CD8-positive, alpha-beta memory T cell (primary cell): ENCODE results near the gene EPB41L1. TPM values are rescaled to one million over a fixed set of nuclear protein-coding genes. Genes with fewer than 3 reads are reported as not detected.

ENCODE experiments used
- CTCF ChIA-PET: fragments of 350-600 bp; sonication (Branson Sonifier 250); formaldehyde crosslinking; loops from one replicate; lab custom pipeline; 2021; ENCODE audit warnings: antibody characterized with exemption; lab: Charles Lee
- POLR2A ChIA-PET: fragments of 350-600 bp; sonication (Branson Sonifier 250); formaldehyde crosslinking; loops from one replicate; lab custom pipeline; 2021; ENCODE audit warnings: antibody characterized with exemption; lab: Charles Lee
- DNase-seq, 5 donors: peaks; one replicate each; pipeline versions ENCODE4 v3.0.0 to v3.0.0-alpha.2; 2020 to 2022; ENCODE audit warnings: mixed read lengths in 1 of 5
- H3K27ac ChIP-seq: one replicate; pipeline ENCODE4 v1.7.0; 2013; ENCODE audit warnings: low read depth, mild to moderate bottlenecking, low read length, moderate library complexity
- H3K27me3 ChIP-seq: 2 replicates; pipeline ENCODE4 v1.7.0; 2013; ENCODE audit warnings: low read length, mild to moderate bottlenecking; ENCODE audit not compliant: insufficient read depth, poor library complexity, severe bottlenecking
- H3K36me3 ChIP-seq: 2 replicates; pipeline ENCODE4 v1.7.0; 2013; ENCODE audit warnings: mild to moderate bottlenecking, low read length, moderate library complexity; ENCODE audit not compliant: insufficient read depth
- H3K4me1 ChIP-seq: 2 replicates; pipeline ENCODE4 v1.7.0; 2013; ENCODE audit warnings: mild to moderate bottlenecking, low read length, moderate library complexity; ENCODE audit not compliant: insufficient read depth
- H3K4me3 ChIP-seq: 2 replicates; pipeline ENCODE4 v1.7.0; 2013; ENCODE audit warnings: mild to moderate bottlenecking, low read length
- H3K9me3 ChIP-seq: 2 replicates; pipeline ENCODE4 v1.7.0; 2013; ENCODE audit warnings: mild to moderate bottlenecking, low read length
- H3K27ac Mint-ChIP-seq, 8 donors: one replicate each; pipeline ENCODE4 v1.8.0; 2020 to 2021; ENCODE audit warnings: mixed read lengths in 8 of 8, mild to moderate bottlenecking in 6 of 8, inconsistent platforms in 3 of 8, moderate library complexity in 3 of 8
- H3K27me3 Mint-ChIP-seq, 2 donors: one replicate each; pipeline ENCODE4 v1.8.0; 2020 to 2021; ENCODE audit warnings: mixed read lengths in 2 of 2, mild to moderate bottlenecking in 1 of 2, moderate library complexity in 1 of 2
- H3K36me3 Mint-ChIP-seq, 3 donors: one replicate each; pipeline ENCODE4 v1.8.0; 2020 to 2021; ENCODE audit warnings: mixed read lengths in 3 of 3, inconsistent platforms in 1 of 3, mild to moderate bottlenecking in 1 of 3
- H3K4me1 Mint-ChIP-seq, 3 donors: one replicate each; pipeline ENCODE4 v1.8.0; 2020 to 2021; ENCODE audit warnings: mixed read lengths in 3 of 3, inconsistent platforms in 1 of 3, mild to moderate bottlenecking in 1 of 3
- H3K4me3 Mint-ChIP-seq, 7 donors: one replicate each; pipeline ENCODE4 v1.8.0; 2020 to 2021; ENCODE audit warnings: mixed read lengths in 7 of 7, mild to moderate bottlenecking in 6 of 7, moderate library complexity in 4 of 7, inconsistent platforms in 2 of 7
- H3K9me3 Mint-ChIP-seq, 5 donors: one replicate each; pipeline ENCODE4 v1.8.0; 2020 to 2022; ENCODE audit warnings: mixed read lengths in 5 of 5, mild to moderate bottlenecking in 3 of 5, moderate library complexity in 2 of 5, inconsistent platforms in 1 of 5
- polyA plus RNA-seq: library from polyadenylated mRNA; unstranded; fragments of 300-500 nt; fragmentation: Illumina TruSeq; gene quantifications from one replicate; pipeline ENCODE4 v1.2.3, GENCODE V29; 2021
- total RNA-seq, 2 experiments: library from RNA; stranded (reverse); gene quantifications; one replicate each; pipeline ENCODE4 v1.2.3, GENCODE V29; 2021

EPB41L1 gene
- total and polyA plus RNA-seq, 3 experiments from 2014 or later: 0.29 to 0.35 TPM; not detected in 1

GRCh38 chr20:36141310-36141709 lies 13.2 kb upstream of the EPB41L1 start:
- POLR2A ChIA-PET: no interaction called here
- no peak overlapping the region for H3K27ac ChIP-seq
- Mint-ChIP-seq H3K4me3 (no peak overlapping the region), H3K36me3 (no peaks in the 10 kb centered on the region), H3K27ac (no peak overlapping the region), H3K9me3 (no peaks in the 10 kb centered on the region), H3K4me1 (peaks cover 0 to 4% (median 2%) of the 10 kb centered on the region in 3 donors), H3K27me3 (peaks cover 19 to 49% of the 10 kb centered on the region in 2 donors)
- no peaks in the 10 kb centered on the region for H3K4me1 ChIP-seq
- H3K4me3 ChIP-seq: no peak overlapping the region
- DNase-seq: no peak
- H3K36me3 ChIP-seq: no peaks in the 10 kb centered on the region
- no peaks in the 10 kb centered on the region for H3K27me3 ChIP-seq
- CTCF ChIA-PET: interaction anchor here (8.5 kb wide), 1 partner anchor 149 kb away, joined by 193 read pairs; no protein-coding TSS in a partner anchor
- no peaks in the 10 kb centered on the region for H3K9me3 ChIP-seq

- peaks cover 0 to 4% (median 2%) of the 10 kb centered on the region in 3 donors for H3K4me1 Mint-ChIP-seq
- peaks cover 24 to 63% of the 10 kb centered on the region in 2 donors for H3K27me3 Mint-ChIP-seq
- Histone ChIP-seq H3K4me3 (no peak overlapping the region), H3K36me3 (no peaks in the 10 kb centered on the region), H3K27ac (no peak overlapping the region), H3K9me3 (no peaks in the 10 kb centered on the region), H3K4me1 (no peaks in the 10 kb centered on the region), H3K27me3 (no peaks in the 10 kb centered on the region)
- POLR2A ChIA-PET: no interaction called here
- H3K36me3 Mint-ChIP-seq: no peaks in the 10 kb centered on the region
- DNase-seq: no peak
- no peak overlapping the region for H3K4me3 Mint-ChIP-seq
- no peaks in the 10 kb centered on the region for H3K9me3 Mint-ChIP-seq
- CTCF ChIA-PET: interaction anchor here (1.2 to 3.7 kb wide), 2 partner anchors 149 to 151 kb away, joined by 3 to 24 read pairs; no protein-coding TSS in a partner anchor
- no peak overlapping the region for H3K27ac Mint-ChIP-seq
Observed at GRCh38 chr20:36144336-36144735, 10.2 kb upstream of the EPB41L1 start.

- Mint-ChIP-seq H3K4me3 (no peak overlapping the region), H3K27ac (no peak overlapping the region), H3K27me3 (peaks cover 30 to 68% of the 10 kb centered on the region in 2 donors), H3K9me3 (no peaks in the 10 kb centered on the region), H3K4me1 (peaks cover 0 to 4% (median 2%) of the 10 kb centered on the region in 3 donors), H3K36me3 (no peaks in the 10 kb centered on the region)
- Histone ChIP-seq H3K9me3 (no peaks in the 10 kb centered on the region), H3K4me3 (no peak overlapping the region), H3K27ac (no peak overlapping the region), H3K4me1 (no peaks in the 10 kb centered on the region), H3K36me3 (no peaks in the 10 kb centered on the region), H3K27me3 (no peaks in the 10 kb centered on the region)
- ChIA-PET CTCF (interaction anchor here (2.0 kb wide), 1 partner anchor 10 kb away, joined by 9 read pairs; no protein-coding TSS in a partner anchor), POLR2A (no interaction called here)
- no peak for DNase-seq
Observed at GRCh38 chr20:36145877-36146707, 8.4 kb upstream of the EPB41L1 start.

- no peaks in the 10 kb centered on the region for H3K36me3 Mint-ChIP-seq
- H3K27me3 Mint-ChIP-seq: peaks cover 27 to 65% of the 10 kb centered on the region in 2 donors
- Histone ChIP-seq H3K4me1 (no peaks in the 10 kb centered on the region), H3K27me3 (no peaks in the 10 kb centered on the region), H3K27ac (no peak overlapping the region), H3K9me3 (no peaks in the 10 kb centered on the region), H3K4me3 (no peak overlapping the region), H3K36me3 (no peaks in the 10 kb centered on the region)
- no peak overlapping the region for H3K4me3 Mint-ChIP-seq
- POLR2A ChIA-PET: no interaction called here
- H3K9me3 Mint-ChIP-seq: no peaks in the 10 kb centered on the region
- CTCF ChIA-PET: interaction anchor here (0.7 to 2.0 kb wide), 3 partner anchors 8 to 55 kb away, joined by 4 to 9 read pairs (median 5); no protein-coding TSS in a partner anchor
- H3K4me1 Mint-ChIP-seq: peaks cover 0 to 4% (median 2%) of the 10 kb centered on the region in 3 donors
- no peak for DNase-seq
- H3K27ac Mint-ChIP-seq: no peak overlapping the region
Observed at GRCh38 chr20:36147690-36148089, 6.8 kb upstream of the EPB41L1 start.

GRCh38 chr20:36148439-36148838 lies 6.1 kb upstream of the EPB41L1 start:
- Mint-ChIP-seq H3K27ac (no peak overlapping the region), H3K36me3 (no peaks in the 10 kb centered on the region), H3K4me1 (peaks cover 0 to 3% (median 2%) of the 10 kb centered on the region in 3 donors), H3K9me3 (no peaks in the 10 kb centered on the region), H3K27me3 (peaks cover 35 to 67% of the 10 kb centered on the region in 2 donors), H3K4me3 (no peak overlapping the region)
- POLR2A ChIA-PET: no interaction called here
- no peak for DNase-seq
- Histone ChIP-seq H3K36me3 (no peaks in the 10 kb centered on the region), H3K4me3 (no peak overlapping the region), H3K9me3 (no peaks in the 10 kb centered on the region), H3K27me3 (no peaks in the 10 kb centered on the region), H3K4me1 (no peaks in the 10 kb centered on the region), H3K27ac (no peak overlapping the region)
- CTCF ChIA-PET: interaction anchor here (1.3 kb wide), 1 partner anchor 10 kb away, joined by 5 read pairs; no protein-coding TSS in a partner anchor

- DNase-seq: no peak
- no peak overlapping the region for H3K4me3 Mint-ChIP-seq
- H3K27ac Mint-ChIP-seq: no peak overlapping the region
- Histone ChIP-seq H3K27me3 (no peaks in the 10 kb centered on the region), H3K4me3 (no peak overlapping the region), H3K9me3 (no peaks in the 10 kb centered on the region), H3K4me1 (no peaks in the 10 kb centered on the region), H3K27ac (no peak overlapping the region), H3K36me3 (no peaks in the 10 kb centered on the region)
- H3K4me1 Mint-ChIP-seq: peaks cover 0 to 3% (median 2%) of the 10 kb centered on the region in 3 donors
- H3K27me3 Mint-ChIP-seq: peaks cover 34 to 68% of the 10 kb centered on the region in 2 donors
- CTCF ChIA-PET: interaction anchor here (1.3 kb wide), 1 partner anchor 11 kb away, joined by 5 read pairs; no protein-coding TSS in a partner anchor
- H3K9me3 Mint-ChIP-seq: no peaks in the 10 kb centered on the region
- POLR2A ChIA-PET: interaction anchor here (0.6 kb wide), 1 partner anchor 14 kb away, joined by 8 read pairs; no protein-coding TSS in a partner anchor
- H3K36me3 Mint-ChIP-seq: no peaks in the 10 kb centered on the region
Observed at GRCh38 chr20:36149012-36149411, 5.5 kb upstream of the EPB41L1 start.

GRCh38 chr20:36149469-36149868 lies 5.1 kb upstream of the EPB41L1 start:
- Mint-ChIP-seq H3K36me3 (no peaks in the 10 kb centered on the region), H3K27me3 (peaks cover 32 to 64% of the 10 kb centered on the region in 2 donors), H3K4me3 (no peak overlapping the region), H3K27ac (no peak overlapping the region), H3K9me3 (no peaks in the 10 kb centered on the region), H3K4me1 (peaks cover 0 to 3% (median 2%) of the 10 kb centered on the region in 3 donors)
- Histone ChIP-seq H3K4me1 (no peaks in the 10 kb centered on the region), H3K9me3 (no peaks in the 10 kb centered on the region), H3K27ac (no peak overlapping the region), H3K4me3 (no peak overlapping the region), H3K36me3 (no peaks in the 10 kb centered on the region), H3K27me3 (no peaks in the 10 kb centered on the region)
- no peak for DNase-seq
- ChIA-PET CTCF (no interaction called here), POLR2A (interaction anchor here (0.6 kb wide), 1 partner anchor 15 kb away, joined by 8 read pairs; no protein-coding TSS in a partner anchor)

GRCh38 chr20:36150489-36150846 lies 4.1 kb upstream of the EPB41L1 start:
- ChIA-PET POLR2A (no interaction called here), CTCF (no interaction called here)
- Mint-ChIP-seq H3K27me3 (peaks cover 34 to 61% of the 10 kb centered on the region in 2 donors), H3K9me3 (no peaks in the 10 kb centered on the region), H3K4me3 (no peak overlapping the region), H3K4me1 (peaks cover 3 to 4% (median 4%) of the 10 kb centered on the region in 3 donors), H3K36me3 (no peaks in the 10 kb centered on the region), H3K27ac (no peak overlapping the region)
- Histone ChIP-seq H3K27ac (no peak overlapping the region), H3K36me3 (no peaks in the 10 kb centered on the region), H3K4me3 (no peak overlapping the region), H3K4me1 (no peaks in the 10 kb centered on the region), H3K27me3 (no peaks in the 10 kb centered on the region), H3K9me3 (no peaks in the 10 kb centered on the region)
- no peak for DNase-seq
